ENCODE measurements around the gene JDP2.

JDP2 gene

DNA sequence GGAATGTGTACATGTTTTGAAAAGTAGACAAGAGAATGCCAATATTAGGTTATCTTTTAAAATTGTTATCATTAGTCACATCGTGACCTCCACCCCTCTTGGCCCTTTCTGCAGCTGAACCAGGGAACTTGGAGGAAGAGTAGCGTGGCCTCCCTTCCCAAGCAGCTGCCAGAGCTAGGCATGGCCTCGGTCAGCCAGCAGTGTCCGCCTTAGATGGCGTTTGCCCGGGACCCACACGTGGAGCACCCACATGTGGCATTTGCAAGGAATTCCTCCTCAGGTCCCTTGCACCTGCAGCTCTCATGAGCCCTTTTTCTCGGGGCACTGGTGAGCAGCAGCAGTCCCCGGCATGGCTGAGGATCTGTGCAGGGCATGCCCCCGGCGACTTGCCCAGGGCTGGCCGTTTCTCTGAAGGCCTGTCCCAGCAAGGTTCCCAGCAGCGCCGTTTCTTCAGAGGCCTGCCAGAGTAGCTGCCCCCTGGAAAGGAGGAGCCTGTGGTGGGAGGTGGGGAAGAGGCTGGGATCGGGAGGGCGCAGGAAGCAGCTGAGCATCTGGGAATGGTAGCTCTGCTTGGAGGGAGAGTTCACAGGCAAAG lies 10.8 kb downstream of the JDP2 start:
- no peak for DNase-seq

GRCh38 chr14:75439989-75440388 lies 12.2 kb downstream of the JDP2 start:
- no peak for DNase-seq

- no peak for DNase-seq
Measured at GRCh38 chr14:75440733-75441477, 13.1 kb downstream of the JDP2 start.

DNA sequence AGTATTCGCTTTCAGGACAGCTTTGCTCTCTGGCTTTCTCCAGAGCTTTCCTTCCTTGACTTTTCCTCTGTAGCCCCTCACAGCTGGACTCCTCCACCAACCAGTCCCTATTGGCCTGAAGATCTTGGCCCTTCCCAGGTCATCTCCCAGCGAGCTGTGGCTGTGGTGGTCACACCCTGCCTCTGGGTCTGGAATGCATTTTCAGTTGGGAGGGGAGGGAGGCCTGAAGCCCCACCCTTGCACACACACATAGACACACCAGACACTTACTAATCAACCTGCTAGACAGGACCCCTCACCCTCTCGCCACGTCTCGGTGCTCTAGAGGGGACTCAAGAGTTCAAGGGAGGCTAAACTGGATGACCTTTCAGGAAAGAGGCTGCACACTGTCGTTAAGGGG lies 13.9 kb downstream of the JDP2 start:
- DNase-seq: no peak

- DNase-seq: no peak
Measured at GRCh38 chr14:75442166-75442565, 14.3 kb downstream of the JDP2 start.

DNA sequence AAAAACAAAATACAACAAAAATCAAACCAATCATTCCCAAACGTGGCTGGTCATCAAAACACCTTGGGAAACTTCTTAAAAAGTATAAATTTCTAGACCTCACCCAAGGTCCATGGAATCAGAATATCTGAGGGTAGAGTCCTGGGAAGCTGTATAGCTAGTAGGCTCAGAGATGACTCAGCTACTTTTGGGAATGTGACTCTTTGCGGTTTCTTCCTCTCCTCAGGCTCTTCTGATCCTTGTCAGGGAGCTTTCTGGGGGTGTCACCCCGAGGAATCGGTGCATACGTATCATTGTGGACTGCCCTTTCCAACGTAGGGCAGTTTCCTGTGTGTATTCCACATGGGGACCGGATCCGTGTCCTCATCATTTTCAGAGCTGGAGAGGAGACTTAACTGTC lies 14.8 kb downstream of the JDP2 start:
- no peak for DNase-seq

DNA sequence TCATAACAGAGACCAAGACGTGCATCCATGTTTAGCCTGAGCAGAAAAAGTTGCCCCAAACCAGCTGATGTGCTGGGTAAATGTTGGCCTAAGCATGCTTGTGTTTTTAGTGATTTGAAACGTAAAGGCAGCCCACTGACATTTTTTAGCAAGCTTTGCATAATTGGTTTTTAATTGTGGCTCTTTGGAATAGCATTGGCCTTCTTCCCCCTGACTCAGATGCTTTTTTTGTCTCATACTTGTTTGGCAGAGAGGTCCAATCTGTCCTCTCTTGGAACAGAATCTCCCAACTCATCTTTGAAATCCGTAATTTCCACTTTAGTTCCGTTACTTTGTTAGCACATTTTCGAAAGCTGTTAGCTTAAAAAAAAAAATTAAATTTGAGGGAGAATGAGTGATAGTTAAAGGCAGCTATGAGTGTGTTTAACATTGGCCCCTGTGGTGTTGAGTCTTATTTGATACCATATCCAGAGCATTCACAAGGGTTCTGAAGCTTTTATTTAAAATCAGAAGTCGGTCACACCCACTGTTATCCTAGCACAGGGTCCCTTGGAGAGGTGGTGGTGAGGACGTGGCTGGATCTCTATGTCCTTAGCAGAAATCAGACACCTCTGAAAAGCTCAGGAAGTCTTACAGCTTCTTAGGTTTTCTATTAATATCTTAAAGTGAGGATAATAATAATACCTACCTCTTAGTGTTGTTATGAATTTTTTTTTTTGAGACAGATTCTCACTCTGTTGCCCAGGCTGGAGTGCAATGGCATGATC lies 15.6 kb downstream of the JDP2 start:
- no peak for DNase-seq

DNA sequence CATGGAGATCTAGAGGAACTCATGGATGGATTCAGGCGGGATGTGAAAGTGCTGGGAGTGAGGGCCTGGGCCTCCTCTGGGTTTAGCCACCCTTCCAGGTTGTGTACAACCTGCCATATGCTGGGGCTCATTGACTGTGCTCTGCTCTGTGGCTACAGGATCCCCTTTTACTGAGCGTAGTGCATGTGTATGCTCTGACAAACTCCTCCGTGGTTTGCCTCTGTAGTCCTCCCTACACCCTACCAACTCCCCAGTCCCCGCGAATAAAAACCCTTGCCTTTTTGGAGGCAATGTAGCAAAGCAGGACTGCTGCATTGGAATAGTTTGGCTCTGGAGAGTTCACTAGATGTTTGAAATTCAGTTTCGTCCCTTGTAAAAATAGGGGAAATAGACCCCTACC lies 17.4 kb downstream of the JDP2 start:
- no peak for DNase-seq

DNA sequence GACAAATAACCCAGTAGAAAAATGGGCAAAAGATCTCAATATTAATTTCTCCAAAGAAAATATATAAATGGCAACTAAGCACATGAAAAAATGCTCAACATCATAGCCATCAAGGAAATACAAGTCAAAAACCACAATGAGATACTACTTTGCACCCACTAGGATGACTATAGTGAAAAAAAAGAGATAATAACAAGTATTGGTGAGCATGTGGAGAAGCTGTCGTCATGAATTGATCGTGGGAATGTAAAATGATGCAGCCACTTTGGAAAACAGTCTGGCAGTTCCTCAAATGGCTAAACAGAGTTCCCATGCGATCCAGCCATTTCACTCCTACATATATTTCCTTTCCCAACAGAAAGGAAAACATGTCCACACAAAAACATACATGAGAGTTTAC lies 18.1 kb downstream of the JDP2 start:
- no peak for DNase-seq

- no peak for DNase-seq
Measured at GRCh38 chr14:75446447-75446846, 18.6 kb downstream of the JDP2 start.

GRCh38 chr14:75448209-75448608 lies 20.4 kb downstream of the JDP2 start:
- DNase-seq: no peak

GRCh38 chr14:75449036-75449435 lies 21.2 kb downstream of the JDP2 start:
- no peak for DNase-seq

DNA sequence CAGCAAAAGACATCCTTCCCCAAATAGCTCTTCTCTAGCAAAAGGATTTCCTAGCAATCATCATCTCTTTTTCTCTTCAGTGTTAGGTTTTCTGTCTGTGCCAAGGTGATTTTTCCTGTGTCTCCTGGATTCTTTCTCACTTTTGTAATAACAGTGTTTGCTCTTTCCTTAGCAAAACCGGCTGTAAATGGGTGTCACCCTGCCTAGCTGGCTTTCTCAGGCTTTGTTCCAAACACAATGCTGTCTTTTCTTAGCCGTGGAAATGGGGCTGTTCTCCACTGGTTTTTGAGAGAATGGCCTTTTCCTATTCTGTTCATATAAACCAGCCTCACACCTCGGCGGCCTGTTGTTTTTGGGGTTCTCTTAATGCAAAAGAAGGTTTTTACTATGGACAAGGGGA lies 21.9 kb downstream of the JDP2 start:
- DNase-seq: no peak

DNA sequence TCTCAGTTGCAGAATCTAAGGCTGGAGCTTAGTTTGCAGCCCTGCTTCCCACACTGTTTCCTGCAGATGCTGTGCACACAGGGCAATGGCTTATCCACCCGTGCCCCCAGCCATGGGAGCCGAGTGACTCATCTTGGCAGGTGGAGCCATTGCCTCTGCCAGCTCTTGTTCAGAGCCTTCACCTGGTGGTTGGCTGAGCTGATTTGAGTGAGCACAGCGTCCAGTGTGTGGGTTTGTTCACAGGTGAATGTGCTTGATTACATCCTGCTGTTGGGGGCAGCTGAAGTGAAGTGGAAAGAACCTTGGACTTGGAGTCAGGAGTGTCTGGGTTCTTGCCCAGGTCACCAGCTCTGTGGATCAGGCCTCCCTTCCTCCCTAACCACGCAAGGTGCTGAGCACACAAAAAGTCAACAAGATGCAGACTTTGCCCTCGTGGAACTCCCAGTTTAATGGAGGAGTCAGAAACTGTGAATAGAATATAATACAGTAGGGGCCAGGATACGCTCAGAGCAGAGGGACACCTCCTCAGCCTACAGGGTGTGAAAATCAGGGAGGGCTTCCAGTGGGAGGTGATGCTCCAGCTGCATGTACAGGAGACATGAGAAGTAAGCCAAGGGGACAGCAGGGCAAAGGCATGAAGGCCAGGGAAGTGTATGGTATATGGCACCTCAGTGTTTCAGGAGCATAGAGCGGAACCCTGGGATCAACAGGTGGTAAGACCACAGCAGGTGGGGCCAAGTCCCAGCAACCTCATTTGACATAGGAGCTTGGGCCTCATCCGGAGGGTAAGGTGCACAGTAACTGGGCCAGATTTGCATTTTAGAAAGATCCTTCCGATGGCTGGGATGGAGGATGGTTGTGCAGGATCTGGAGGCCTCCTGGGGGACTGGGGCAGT lies 22.8 kb downstream of the JDP2 start:
- DNase-seq: no peak

DNA sequence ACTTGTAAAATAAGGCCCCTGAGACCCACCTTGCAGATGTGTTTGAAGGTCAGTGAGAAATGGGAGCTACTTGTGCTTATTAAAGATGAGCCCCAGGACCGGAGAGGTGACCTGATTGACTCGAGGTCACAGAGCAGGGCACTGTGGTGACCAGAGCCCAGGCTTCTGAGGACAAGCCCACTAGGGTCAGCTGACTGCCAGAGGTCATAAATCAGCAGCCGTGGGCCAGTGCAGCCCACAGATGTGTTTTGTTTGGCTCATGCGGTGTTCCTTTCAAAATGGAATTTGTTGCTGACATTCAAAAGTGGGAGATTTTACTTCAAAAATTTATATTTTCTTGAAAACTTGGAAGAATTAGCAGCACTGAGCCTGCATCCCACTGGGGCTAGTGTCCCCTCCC lies 24.5 kb downstream of the JDP2 start:
- no peak for DNase-seq

- no peak for DNase-seq
Measured at GRCh38 chr14:75452900-75453816, 25.3 kb downstream of the JDP2 start.

DNA sequence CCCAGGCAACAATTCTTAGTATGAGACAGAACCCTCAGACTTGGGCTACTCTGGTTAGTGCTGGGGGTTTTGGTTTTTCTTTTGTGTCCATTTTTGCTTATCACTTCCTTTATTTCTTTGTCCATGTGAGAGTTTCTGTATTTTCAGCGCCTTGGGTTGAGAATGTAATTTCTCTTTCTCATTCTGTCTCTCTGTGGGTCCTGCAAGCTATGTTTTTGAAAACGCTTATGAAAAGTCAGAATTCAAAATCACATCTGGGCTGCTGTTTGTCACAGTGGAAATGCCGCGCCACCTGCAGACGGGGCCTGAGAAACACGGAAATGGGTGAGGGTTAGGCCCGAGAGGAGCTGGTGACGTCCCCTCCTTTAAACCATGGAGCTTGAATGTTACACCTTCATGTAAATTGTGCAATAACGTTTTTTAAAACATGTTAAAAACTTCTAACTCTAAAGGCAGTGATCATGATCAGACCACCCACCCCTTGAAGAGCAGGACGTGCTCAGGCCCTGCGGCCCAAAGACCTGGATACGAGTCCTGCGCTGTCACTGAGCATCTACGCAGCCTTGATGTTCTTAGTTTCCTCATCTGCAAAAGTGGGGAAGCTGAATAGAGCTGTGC lies 26.1 kb downstream of the JDP2 start:
- DNase-seq: no peak

DNA sequence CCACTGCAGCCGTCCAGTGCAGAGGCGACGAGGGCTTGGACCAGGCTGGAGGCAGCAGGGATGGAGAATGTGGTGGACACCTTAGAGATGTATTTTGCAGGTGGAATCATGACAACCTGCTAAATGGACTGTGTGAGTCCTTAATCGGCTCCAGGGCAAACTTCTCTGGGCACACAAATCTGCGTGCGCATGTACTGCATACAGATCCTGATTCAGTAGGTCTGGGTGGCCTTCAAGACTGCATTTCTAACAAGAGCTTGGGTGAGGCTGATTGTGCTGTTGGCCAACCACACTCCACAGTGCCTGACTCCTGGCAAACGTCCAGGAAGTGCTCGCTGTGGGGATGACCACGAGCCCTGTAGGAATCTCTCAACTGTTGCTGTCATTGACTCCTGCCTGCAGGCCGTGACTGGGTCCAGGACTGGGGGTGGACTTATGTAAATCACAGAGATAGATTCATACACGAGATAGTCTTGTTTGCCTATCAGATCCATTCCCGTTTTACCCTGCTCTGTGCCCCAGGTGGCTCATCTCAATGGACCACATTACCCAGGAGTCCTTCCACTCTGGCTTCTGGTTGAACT lies 27.2 kb downstream of the JDP2 start:
- DNase-seq: peak; percentile 24

DNA sequence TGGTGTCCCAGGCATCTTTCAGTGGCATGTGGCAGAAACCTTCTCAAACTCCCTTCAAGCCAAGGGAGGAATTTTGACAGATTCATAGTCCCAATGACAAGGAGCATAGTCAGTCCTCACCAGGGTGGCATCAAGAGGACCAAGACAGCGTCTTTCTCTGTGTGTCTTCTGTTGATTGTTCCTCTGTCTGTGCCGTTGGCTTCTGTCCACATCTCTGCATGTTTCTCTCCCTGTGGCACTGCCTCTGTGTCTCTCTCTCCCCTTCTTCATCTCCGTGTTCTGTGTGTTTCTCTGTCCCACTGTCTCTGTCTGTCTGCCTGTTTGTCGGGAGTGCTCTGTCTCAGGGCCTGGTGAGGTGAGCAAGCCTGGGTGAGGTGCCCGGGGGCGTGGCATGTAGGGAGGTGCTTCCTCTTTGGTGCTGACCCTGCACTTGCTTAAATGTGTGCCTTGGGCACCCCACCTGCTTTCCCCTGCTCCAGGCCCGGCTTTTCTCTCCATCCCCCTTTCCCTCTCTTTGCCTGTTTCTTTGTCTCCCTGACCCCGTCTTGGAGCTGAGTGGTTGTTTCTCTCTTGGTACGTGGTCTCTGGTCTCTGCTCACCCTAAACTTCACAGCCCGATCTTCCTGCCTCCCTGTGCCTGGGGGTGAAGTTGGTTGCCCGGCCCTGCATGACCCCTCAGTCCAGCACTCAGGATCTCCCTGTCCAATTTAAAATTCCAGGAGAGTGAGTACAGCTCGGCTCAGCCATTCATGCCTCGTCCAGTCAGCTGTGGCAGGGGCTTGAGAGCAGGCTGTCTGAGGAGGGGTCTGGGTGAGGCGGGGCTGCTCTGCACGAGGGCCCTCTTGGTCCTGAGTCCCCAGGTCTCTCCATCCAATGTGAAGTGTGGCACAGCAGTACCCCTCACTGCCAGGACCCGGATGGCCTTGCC lies 28.5 kb downstream of the JDP2 start:
- no peak for DNase-seq

- no peak for DNase-seq
Measured at GRCh38 chr14:75456997-75457335, 29.1 kb downstream of the JDP2 start.

Measured in KG1 (cell line).